Measurements from ENCODE around the gene DBNDD1. TPM values are rescaled to one million over a fixed set of nuclear protein-coding genes. Genes with fewer than 3 reads are reported as not detected.
A peak's percentile ranks its signal among the peaks of the same experiment; 100 is the strongest.

The DBNDD1 gene
- total RNA-seq, 1 donor from 2014 or later: 24.0 TPM

GRCh38 chr16:90035902-90036301 is 16.6 kb upstream of the DBNDD1 start:
- no peak for TF ChIP-seq CTCF (IDR thresholded peaks at IDR 0.05; ENCODE audit: insufficient read depth, low read depth, low read length)
- TF ChIP-seq EZH2 (IDR thresholded peaks at IDR 0.05; ENCODE audit: insufficient read depth, low read length): no peak
- no peaks in the 10 kb centered on the region for H3K9me3 ChIP-seq (ENCODE audit: insufficient read depth, low read depth, low read length)
- no peaks in the 10 kb centered on the region for H3K4me1 Mint-ChIP-seq (ENCODE audit: low read depth, unreplicated experiment)
- H3K9me3 Mint-ChIP-seq (ENCODE audit: unreplicated experiment): no peaks in the 10 kb centered on the region
- H3K4me2 ChIP-seq (ENCODE audit: low read length): no peak overlapping the region
- H3K27me3 Mint-ChIP-seq (ENCODE audit: low read depth, unreplicated experiment): no peaks in the 10 kb centered on the region
- no peak overlapping the region for H3K27ac ChIP-seq (ENCODE audit: low read depth, low read length)
- DNase-seq (ENCODE audit: low read depth) (peak; percentile 21), FAIRE-seq (no peak)
- no peaks in the 10 kb centered on the region for H3K4me1 ChIP-seq (ENCODE audit: insufficient read depth, low read length)
- H2AFZ ChIP-seq (ENCODE audit: low read depth, low read length): no peak overlapping the region
- no peaks in the 10 kb centered on the region for H3K79me2 ChIP-seq (ENCODE audit: insufficient read depth, low read length)
- no peak overlapping the region for H3K4me3 Mint-ChIP-seq (ENCODE audit: unreplicated experiment)
- H3K27me3 ChIP-seq (ENCODE audit: insufficient read depth, low read length): no peaks in the 10 kb centered on the region
- no peak overlapping the region for H3K4me3 ChIP-seq (ENCODE audit: insufficient read depth, low read depth, low read length)
- no peak overlapping the region for H3K27ac Mint-ChIP-seq (ENCODE audit: unreplicated experiment)
- peaks cover 16% of the 10 kb centered on the region for H3K36me3 ChIP-seq (ENCODE audit: insufficient read depth, low read length)
- peaks cover 36% of the 10 kb centered on the region for H3K36me3 Mint-ChIP-seq (ENCODE audit: low read depth, unreplicated experiment)
- H4K20me1 ChIP-seq (ENCODE audit: insufficient read depth, low read length): peaks cover 29% of the 10 kb centered on the region
- no peak overlapping the region for H3K9ac ChIP-seq (ENCODE audit: low read length)

GRCh38 chr16:90034504-90034903 is 15.2 kb upstream of the DBNDD1 start:
- Histone ChIP-seq H4K20me1 (ENCODE audit: insufficient read depth, low read length) (peaks cover 35% of the 10 kb centered on the region), H3K79me2 (ENCODE audit: insufficient read depth, low read length) (no peaks in the 10 kb centered on the region), H2AFZ (ENCODE audit: low read depth, low read length) (no peak overlapping the region), H3K4me2 (ENCODE audit: low read length) (no peak overlapping the region), H3K9ac (ENCODE audit: low read length) (no peak overlapping the region), H3K27me3 (ENCODE audit: insufficient read depth, low read length) (no peaks in the 10 kb centered on the region), H3K4me3 (ENCODE audit: insufficient read depth, low read depth, low read length) (no peak overlapping the region), H3K27ac (ENCODE audit: low read depth, low read length) (no peak overlapping the region), H3K9me3 (ENCODE audit: insufficient read depth, low read depth, low read length) (no peaks in the 10 kb centered on the region), H3K4me1 (ENCODE audit: insufficient read depth, low read length) (no peaks in the 10 kb centered on the region), H3K36me3 (ENCODE audit: insufficient read depth, low read length) (peaks cover 16% of the 10 kb centered on the region)
- Mint-ChIP-seq H3K27me3 (ENCODE audit: low read depth, unreplicated experiment) (no peaks in the 10 kb centered on the region), H3K9me3 (ENCODE audit: unreplicated experiment) (no peaks in the 10 kb centered on the region), H3K4me3 (ENCODE audit: unreplicated experiment) (no peak overlapping the region), H3K36me3 (ENCODE audit: low read depth, unreplicated experiment) (peaks cover 32% of the 10 kb centered on the region), H3K4me1 (ENCODE audit: low read depth, unreplicated experiment) (no peaks in the 10 kb centered on the region), H3K27ac (ENCODE audit: unreplicated experiment) (no peak overlapping the region)
- FAIRE-seq: no peak
- TF ChIP-seq CTCF (IDR thresholded peaks at IDR 0.05; ENCODE audit: insufficient read depth, low read depth, low read length) (no peak), EZH2 (IDR thresholded peaks at IDR 0.05; ENCODE audit: insufficient read depth, low read length) (no peak)
- no peak for DNase-seq (ENCODE audit: low read depth)

- Histone ChIP-seq H3K4me1 (ENCODE audit: insufficient read depth, low read length) (no peaks in the 10 kb centered on the region), H4K20me1 (ENCODE audit: insufficient read depth, low read length) (peaks cover 35% of the 10 kb centered on the region), H2AFZ (ENCODE audit: low read depth, low read length) (no peak overlapping the region), H3K27ac (ENCODE audit: low read depth, low read length) (no peak overlapping the region), H3K36me3 (ENCODE audit: insufficient read depth, low read length) (peaks cover 13% of the 10 kb centered on the region), H3K9ac (ENCODE audit: low read length) (no peak overlapping the region), H3K79me2 (ENCODE audit: insufficient read depth, low read length) (no peaks in the 10 kb centered on the region), H3K9me3 (ENCODE audit: insufficient read depth, low read depth, low read length) (no peaks in the 10 kb centered on the region), H3K4me3 (ENCODE audit: insufficient read depth, low read depth, low read length) (no peak overlapping the region), H3K27me3 (ENCODE audit: insufficient read depth, low read length) (no peaks in the 10 kb centered on the region), H3K4me2 (ENCODE audit: low read length) (no peak overlapping the region)
- Mint-ChIP-seq H3K36me3 (ENCODE audit: low read depth, unreplicated experiment) (peaks cover 31% of the 10 kb centered on the region), H3K27me3 (ENCODE audit: low read depth, unreplicated experiment) (no peaks in the 10 kb centered on the region), H3K4me3 (ENCODE audit: unreplicated experiment) (no peak overlapping the region), H3K4me1 (ENCODE audit: low read depth, unreplicated experiment) (no peaks in the 10 kb centered on the region), H3K27ac (ENCODE audit: unreplicated experiment) (no peak overlapping the region), H3K9me3 (ENCODE audit: unreplicated experiment) (no peaks in the 10 kb centered on the region)
- DNase-seq (ENCODE audit: low read depth) (no peak), FAIRE-seq (no peak)
- TF ChIP-seq CTCF (IDR thresholded peaks at IDR 0.05; ENCODE audit: insufficient read depth, low read depth, low read length) (no peak), EZH2 (IDR thresholded peaks at IDR 0.05; ENCODE audit: insufficient read depth, low read length) (no peak)
Observed at GRCh38 chr16:90033387-90033786, 14.1 kb upstream of the DBNDD1 start.
